GM21367 (cell line): Measurements from ENCODE around the gene AGPAT1.
"Not testable (repeated sequence)": the region's sequence is repeated elsewhere in the genome, so short reads cannot be mapped to it uniquely, and the experiment has no call there.

Experiments
- ATAC-seq: cut with Tn5 transposase; IDR thresholded peaks from one replicate; pipeline ENCODE4 v1.9.1; 2021; ENCODE audit not compliant: unreplicated experiment

The AGPAT1 gene

GRCh38 chr6:32200711-32201475 is 25.0 kb upstream of the AGPAT1 start:
- no peak for ATAC-seq

DNA sequence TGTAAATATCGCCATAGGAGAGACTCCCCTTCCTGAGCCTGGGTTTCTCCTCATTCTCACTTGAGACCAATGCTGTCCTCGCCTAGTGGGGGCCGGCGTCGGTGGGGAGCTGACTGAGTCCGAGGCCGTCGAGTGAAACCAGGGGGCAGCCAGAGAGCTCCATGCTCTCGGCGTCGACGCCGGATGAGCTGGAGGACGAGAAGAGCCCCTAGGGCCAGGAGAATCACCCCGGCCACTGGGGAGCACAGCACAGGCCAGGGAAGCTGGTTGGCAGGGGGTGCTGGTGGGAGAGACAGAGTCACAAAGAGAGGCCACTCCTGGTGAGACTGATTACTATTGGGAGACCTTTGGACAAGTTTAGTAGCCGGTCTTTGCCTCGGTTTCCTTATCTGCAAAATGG is 23.0 kb upstream of the AGPAT1 start:
- no peak for ATAC-seq

DNA sequence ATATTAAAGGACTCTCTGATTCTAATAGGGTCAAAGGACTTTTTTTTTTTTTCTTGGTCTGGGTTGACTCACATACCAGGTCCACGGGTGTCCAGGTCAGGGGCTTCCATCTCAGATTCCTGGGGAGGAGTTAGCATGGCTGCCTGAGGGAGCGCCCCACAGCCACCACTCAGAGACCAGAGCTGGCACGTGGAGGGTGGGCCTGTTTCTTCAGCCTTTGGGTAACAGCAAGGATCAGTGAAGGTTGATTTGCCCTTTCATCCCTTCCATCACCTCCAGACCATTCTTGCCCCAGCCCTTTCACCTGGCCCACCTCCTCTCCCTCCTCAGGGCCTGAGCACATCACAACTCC is 22.4 kb upstream of the AGPAT1 start:
- ATAC-seq, result no peak

DNA sequence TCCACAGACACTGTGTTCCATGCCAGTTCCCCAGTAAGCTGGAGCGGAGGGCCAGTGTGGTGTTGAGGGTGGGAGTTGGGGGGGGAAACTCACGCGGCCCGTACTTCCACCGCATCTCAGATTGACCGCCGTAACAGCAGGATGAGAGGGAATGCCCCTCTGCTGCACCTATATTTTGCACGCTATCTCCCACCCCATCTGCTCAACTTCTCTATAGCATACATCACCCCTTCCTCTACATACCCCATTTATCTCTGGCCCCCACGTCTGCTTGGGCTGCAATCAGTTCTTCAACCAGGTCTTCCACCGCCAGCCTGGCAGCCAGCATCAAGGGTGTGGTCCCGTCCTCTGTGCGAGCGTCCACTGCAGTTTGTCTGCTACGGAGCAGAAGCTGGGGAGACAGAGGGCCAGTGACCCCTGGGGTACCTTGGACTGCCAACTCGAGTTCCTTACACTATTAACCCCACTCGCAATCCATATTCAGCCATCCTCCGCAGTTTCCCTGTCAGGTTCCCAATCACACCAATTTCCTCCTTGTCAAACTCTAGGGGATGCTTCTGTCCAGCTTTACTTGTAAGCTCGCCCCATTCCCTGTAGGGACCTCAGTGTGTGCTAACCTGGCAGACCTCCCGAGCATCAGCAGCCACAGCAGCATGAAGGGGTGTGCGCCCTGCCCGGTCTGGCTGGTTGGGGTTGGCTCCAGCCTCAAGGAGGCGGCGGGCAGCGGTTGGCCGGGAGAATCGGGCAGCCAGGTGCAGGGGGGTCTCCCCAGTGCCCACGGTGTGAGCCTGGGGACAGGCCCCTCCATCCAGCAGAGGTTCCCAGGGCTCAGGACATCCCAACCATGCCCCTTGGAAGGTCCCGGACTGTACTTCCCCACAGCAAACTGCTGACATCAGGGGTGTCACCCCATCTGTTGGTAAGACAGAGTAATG is 21.1 kb upstream of the AGPAT1 start:
- ATAC-seq, result no peak

GRCh38 chr6:32195902-32196681 is 20.2 kb upstream of the AGPAT1 start:
- peak; percentile 72 for ATAC-seq

DNA sequence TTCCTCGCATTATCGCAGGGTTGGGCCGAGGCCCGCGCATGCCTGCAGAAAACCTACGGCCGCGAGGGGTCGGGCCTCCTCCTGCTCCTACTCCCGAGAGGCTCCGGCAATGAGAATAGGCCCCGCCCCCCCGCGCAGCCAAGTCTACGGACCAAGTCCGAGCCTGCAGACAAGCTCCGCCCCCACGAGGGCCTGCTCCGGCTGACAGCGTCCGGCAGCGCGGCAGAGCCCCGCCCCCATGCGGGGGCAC is 19.7 kb upstream of the AGPAT1 start:
- peak; percentile 68 for ATAC-seq

DNA sequence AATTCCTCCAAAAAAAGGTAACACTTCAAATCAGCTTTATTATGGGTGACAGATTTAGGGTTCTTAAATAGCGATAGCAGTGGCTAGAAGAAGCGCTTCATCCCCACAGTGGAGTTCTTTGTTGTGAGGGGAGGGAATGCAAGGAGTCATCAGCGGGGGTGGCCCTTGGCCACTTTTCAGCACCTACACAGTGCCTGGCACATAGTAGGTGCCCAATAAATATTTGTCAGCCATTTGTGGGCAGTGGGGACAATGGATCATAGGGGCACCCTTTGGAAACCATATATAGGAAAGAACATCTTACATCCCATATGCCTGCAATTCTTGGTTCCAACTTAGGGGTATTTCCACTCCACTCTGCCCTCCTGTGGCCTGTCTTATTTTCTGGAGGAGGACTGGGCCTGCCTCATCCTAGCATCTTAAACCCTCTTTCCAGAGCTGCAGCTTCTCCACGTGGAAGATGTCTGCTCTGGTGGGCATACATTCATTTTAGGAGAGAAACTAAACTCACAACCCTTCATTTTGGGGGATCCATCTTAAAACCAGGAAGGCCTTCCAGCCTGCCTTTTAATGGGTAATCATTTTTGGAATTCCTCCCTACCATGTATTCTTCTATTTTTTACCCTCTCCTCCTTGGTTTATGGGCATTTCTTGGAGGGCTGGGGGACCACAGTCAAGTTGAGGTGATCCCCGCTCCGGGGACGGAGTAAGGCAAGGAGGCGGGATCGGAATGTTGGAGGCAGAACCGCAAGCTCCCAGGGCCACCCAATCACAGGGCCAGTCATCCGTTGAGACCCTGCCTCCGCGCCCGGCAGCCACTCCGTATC is 19.2 kb upstream of the AGPAT1 start:
- ATAC-seq, result no peak

DNA sequence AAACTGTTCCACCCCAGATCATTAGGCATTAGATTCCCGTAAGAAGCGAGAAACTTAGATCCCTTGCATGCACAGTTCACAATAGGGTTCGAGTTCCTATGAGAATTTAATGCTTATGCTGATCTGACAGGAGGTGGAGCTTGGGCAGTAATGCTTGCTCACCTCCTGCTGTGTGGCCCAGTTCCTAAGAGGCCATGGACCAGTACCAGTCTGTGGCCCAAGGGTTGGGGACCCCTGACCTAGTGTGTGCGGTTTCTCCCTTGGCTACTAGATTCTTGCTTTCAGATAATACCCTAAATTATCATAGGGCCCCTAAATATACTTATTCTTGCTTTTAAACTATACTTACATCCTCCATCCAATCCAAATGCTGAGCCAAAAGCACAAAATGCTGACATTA is 18.5 kb upstream of the AGPAT1 start:
- no peak for ATAC-seq

- ATAC-seq, result not testable (repeated sequence)
These were observed 17.2 kb upstream of the AGPAT1 start for GRCh38 chr6:32193096-32193495.

- ATAC-seq, result no peak
These were observed 16.7 kb upstream of the AGPAT1 start, which contains the start of gene GPSM3 for GRCh38 chr6:32192608-32193039. Gene GPSM3 (minus strand): TSS chr6:32192643. CDS start chr6:32192513, 130 bp downstream.

DNA sequence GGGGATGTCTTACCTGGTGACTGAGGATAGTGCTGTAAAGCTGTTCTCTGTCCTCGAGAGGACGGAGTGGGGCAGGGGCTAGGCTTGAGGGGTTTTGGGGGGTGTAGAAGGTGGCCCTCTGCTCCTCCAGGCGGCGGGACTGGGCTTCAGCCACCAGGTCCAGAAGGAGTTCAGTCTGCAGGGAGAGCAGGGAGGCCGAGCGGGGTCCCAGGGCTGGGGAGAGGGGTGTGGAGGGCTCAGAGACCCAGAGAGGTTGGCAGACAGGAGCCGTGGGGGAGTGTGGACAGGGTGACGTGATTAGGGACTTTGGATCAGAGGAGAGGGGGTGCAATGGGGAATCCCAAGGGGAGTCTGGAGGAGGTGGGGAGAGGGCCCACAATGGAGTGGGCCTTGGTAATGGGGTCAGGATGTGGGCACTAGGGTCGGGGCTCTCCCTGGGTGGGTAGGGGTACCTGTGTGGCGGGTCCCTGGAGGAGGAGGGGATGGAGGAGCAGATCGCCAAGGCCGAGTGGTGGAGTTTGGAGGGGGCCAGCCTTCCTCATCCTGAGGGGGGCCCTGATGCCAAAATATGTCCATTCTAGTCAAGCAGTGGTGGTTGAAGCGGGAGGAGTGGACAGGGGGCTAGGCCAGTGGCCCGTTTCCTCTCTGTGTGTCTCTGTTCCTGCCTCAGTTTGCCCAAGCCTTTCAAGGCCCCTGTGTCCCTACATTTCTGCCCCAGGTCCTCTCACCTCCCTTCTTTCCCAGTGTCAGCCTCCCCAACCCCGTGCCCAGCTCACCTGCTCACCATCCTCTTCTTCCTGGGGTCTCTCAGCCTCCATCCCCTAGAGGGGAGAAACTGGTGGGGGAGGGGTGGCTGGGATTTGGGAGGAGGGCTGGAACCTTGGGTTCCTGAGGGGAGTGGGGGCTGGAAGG is 16.1 kb upstream of the AGPAT1 start:
- ATAC-seq, result no peak

GRCh38 chr6:32190911-32191677 is 15.2 kb upstream of the AGPAT1 start:
- ATAC-seq, result no peak

- peak; percentile 40 for ATAC-seq
These were observed 14.4 kb upstream of the AGPAT1 start, which contains the start of gene PBX2 for GRCh38 chr6:32190054-32190851. Gene PBX2 (minus strand): TSS chr6:32190202. CDS start chr6:32189915, 287 bp downstream.

GRCh38 chr6:32189742-32190053 is 13.8 kb upstream of the AGPAT1 start:
- no peak for ATAC-seq

GRCh38 chr6:32189069-32189741 is 13.3 kb upstream of the AGPAT1 start:
- ATAC-seq, result no peak

GRCh38 chr6:32188381-32189068 is 12.6 kb upstream of the AGPAT1 start:
- no peak for ATAC-seq
